Ovary (tissue), 9 donors: ENCODE measurements around the gene THADA. TPM values are rescaled to one million over a fixed set of nuclear protein-coding genes. Genes with fewer than 3 reads are reported as not detected.

Experiments used
- DNase-seq, 5 donors: peaks; one replicate each; pipeline ENCODE4 v3.0.0-alpha.2; 2019 to 2020
- H3K27ac ChIP-seq, 2 donors: fragments of 200-600 bp; one replicate each; pipeline versions ENCODE4 v1.5.1 to v1.8.0; 2019 to 2022
- H3K27me3 ChIP-seq: fragments of 200-600 bp; one replicate; pipeline ENCODE4 v1.8.0; 2022
- H3K36me3 ChIP-seq: fragments of 200-600 bp; sonication (generic); one replicate; pipeline ENCODE4 v1.5.1; 2019
- H3K4me1 ChIP-seq: one replicate; pipeline ENCODE4 v1.8.1; 2013; ENCODE audit warnings: mild to moderate bottlenecking, moderate library complexity; ENCODE audit not compliant: insufficient read depth
- H3K4me3 ChIP-seq: fragments of 200-600 bp; sonication (generic); one replicate; pipeline ENCODE4 v1.5.1; 2017
- H3K9me3 ChIP-seq, 2 donors: fragments of 200-600 bp in 1 of 2; sonication (generic) in 1 of 2; one replicate each; pipeline versions ENCODE4 v1.5.1 to v1.8.1; 2013 to 2019; ENCODE audit warnings: mild to moderate bottlenecking in 1 of 2, moderate library complexity in 1 of 2
- CTCF ChIP-seq, 3 donors: fragments of 450-650 bp in 2 of 3; fragments of 200-600 bp in 1 of 3; IDR thresholded peaks; one replicate each; pipeline versions ENCODE4 v1.5.1 to v1.8.0; 2016 to 2022; ENCODE audit warnings: antibody characterized with exemption in 3 of 3, mild to moderate bottlenecking in 1 of 3
- EP300 ChIP-seq: sonication (generic); formaldehyde crosslinking; IDR thresholded peaks from one replicate; pipeline ENCODE4 v1.6.1; 2017; ENCODE audit warnings: antibody characterized with exemption
- POLR2A ChIP-seq: fragments of 450-650 bp; IDR thresholded peaks from one replicate; pipeline ENCODE4 v1.6.1; 2017; ENCODE audit warnings: antibody characterized with exemption, mild to moderate bottlenecking, moderate library complexity
- WGBS, 3 donors: extraction: QIAGEN DNeasy Blood & Tissue Kit in 1 of 3; methylation state at CpG; one replicate each; pipeline versions ENCODE4 v1.1.5 to v1.1.7; 2013 to 2017; 5-methylcytosine and 5-hydroxymethylcytosine counted together
- intact Hi-C, 4 donors: fragments of 100-400 bp; cut with DNase I; formaldehyde crosslinking; loops; one replicate each; pipeline versions ENCODE4 v1.11.0 to v1.15.1; 2022 to 2023
- polyA plus RNA-seq, 2 donors: library from polyadenylated mRNA; stranded (reverse); fragments of 200-250 nt in 1 of 2; fragments of 350-450 nt in 1 of 2; fragmentation: Illumina TruSeq in 1 of 2; extraction: RNeasy Lipid Tissue Mini Kit (QIAGEN cat#74804) in 1 of 2; gene quantifications; one replicate each; pipeline ENCODE4 v1.2.3, GENCODE V29; 2013 to 2014
- total RNA-seq, 7 donors: library from RNA; depleted of rRNA in 2 of 7; stranded (reverse); fragments of >200 nt in 2 of 7; fragmentation: NEBNext Ultra II Directional in 3 of 7; extraction: Animal tissue kit (Norgen Biotek cat#: 25700) in 3 of 7; gene quantifications; one replicate each; pipeline versions ENCODE4 v1.1.0 to v1.2.4, GENCODE V29; 2016 to 2023
- donor health status: DM: no; HTN: no; CAD: no; lungs with moderate emphysema.
- donor health status: DM: no; HTN: no; CAD: no.
- donor health status: Bipolar disorder and iron deficiency.
- donor health status: DM: yes; HTN: yes; CAD: no.
- donor health status: DM: no; HTN: no; CAD: no.
- donor health status: DM: yes; HTN: yes; CAD: no.

THADA gene
- total and polyA plus RNA-seq, 9 donors, result 14.0 to 46.8 (median 28.6) TPM

- no peak for TF ChIP-seq CTCF (IDR thresholded peaks at IDR 0.05)
- TF ChIP-seq POLR2A, result no peak
- intact Hi-C loops, result no loop called here
- H3K4me1 ChIP-seq, result peaks cover 5% of the 10 kb centered on the region
- no peaks in the 10 kb centered on the region for H3K27me3 ChIP-seq
- no peak for DNase-seq
- no peaks in the 10 kb centered on the region for H3K9me3 ChIP-seq
- WGBS, 3 donors, result 71 to 81% (median 79%) methylated on average over 2 of the region's 2 CpGs
- no peaks in the 10 kb centered on the region for H3K36me3 ChIP-seq
- H3K4me3 ChIP-seq, result no peak overlapping the region
- no peak overlapping the region for H3K27ac ChIP-seq
Measured at GRCh38 chr2:43361286-43361685, 234.6 kb downstream of the THADA start.

DNA sequence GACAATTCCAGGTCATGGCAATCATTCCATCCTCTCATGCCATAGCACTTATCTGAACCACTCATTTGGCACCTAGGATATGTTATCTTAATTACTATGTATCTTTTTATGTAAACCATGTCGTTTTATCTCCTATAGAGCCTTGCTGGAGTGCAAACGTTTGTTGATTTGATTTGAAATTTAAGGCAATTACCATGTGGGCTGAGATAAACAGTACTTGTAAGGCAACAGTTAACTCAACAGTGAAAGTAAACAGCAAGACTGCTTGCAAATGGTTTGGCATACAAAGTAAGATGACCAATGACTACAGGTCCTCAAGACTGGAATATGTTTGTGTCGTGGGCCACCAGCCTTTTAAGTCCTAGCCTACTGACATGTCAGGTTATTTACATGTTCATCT is 235.7 kb downstream of the THADA start:
- H3K9me3 ChIP-seq, result no peaks in the 10 kb centered on the region
- peaks cover 5% of the 10 kb centered on the region for H3K4me1 ChIP-seq
- H3K36me3 ChIP-seq, result no peaks in the 10 kb centered on the region
- TF ChIP-seq POLR2A (no peak), CTCF (IDR thresholded peaks at IDR 0.05) (no peak), EP300 (no peak)
- H3K4me3 ChIP-seq, result no peak overlapping the region
- H3K27ac ChIP-seq, result no peak overlapping the region
- 67 to 79% (median 75%) methylated on average over 3 of the region's 3 CpGs for WGBS, 3 donors
- no peaks in the 10 kb centered on the region for H3K27me3 ChIP-seq
- no peak for DNase-seq
- intact Hi-C loops, result no loop called here

DNA sequence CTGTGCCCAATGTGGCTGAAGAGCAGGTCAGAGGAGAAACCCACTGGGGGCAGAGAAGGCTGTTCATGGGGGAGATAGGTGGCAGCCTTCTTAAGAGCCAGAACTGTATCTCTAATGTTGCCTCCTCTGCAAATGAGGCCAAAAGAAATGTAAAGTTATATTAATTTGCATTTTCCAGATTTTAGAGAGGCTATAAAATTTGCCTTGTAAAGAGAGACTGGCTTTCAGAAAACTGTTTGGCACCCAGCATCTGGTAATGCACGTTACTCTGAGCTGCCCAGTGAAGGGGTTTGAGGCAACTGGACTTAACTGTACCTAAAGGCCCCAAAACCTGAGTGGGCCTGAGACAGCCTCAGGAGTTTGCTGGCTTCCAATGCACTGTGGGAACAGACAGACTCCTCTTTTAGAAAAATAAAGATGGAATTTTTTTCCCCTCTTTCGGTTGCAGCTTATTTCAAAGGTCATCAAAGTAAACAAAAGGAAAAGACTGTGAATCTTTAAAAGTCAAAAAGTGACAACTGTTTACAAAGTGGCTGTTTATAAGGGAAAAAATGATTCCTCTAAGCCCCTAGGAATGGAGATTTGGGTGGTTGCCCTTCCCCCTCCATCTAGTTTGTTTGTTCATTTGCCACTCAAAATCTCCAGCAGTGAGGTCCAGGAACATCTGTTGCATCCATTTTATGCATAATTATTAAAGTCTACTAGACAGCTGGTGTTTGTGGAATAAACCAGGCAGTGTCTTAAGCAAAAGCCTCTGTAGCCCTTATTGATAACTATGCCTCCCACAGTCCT is 237.2 kb downstream of the THADA start:
- TF ChIP-seq CTCF (IDR thresholded peaks at IDR 0.05), result no peak
- TF ChIP-seq EP300, result no peak
- no peak for TF ChIP-seq POLR2A
- H3K9me3 ChIP-seq, result no peaks in the 10 kb centered on the region
- H3K36me3 ChIP-seq, result no peaks in the 10 kb centered on the region
- H3K27ac ChIP-seq, result no peak overlapping the region
- no peak overlapping the region for H3K4me3 ChIP-seq
- 54 to 66% (median 61%) methylated on average over 2 of the region's 2 CpGs for WGBS, 3 donors
- peaks cover 5% of the 10 kb centered on the region for H3K4me1 ChIP-seq
- no peaks in the 10 kb centered on the region for H3K27me3 ChIP-seq
- no peak for DNase-seq
- intact Hi-C loops, result no loop called here

DNA sequence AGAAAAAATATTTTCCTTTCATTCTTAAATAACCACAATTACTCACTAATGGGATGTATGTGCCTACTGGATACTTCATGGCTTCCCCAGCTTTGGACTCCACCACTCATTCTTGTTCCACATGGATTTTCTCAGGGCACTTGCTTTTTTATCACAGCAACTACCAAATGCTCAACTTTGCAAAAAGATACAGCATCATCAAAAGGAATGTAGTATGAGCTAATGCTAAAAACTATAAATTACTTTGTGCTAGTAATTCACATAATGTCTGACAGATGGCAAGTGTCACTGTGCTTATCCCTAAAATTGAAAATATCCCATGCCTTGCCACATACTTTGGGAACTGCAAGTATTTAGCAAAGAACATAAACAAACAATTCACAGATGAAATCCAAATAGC is 239.1 kb downstream of the THADA start:
- TF ChIP-seq CTCF (IDR thresholded peaks at IDR 0.05) (no peak), EP300 (no peak), POLR2A (no peak)
- H3K36me3 ChIP-seq, result no peaks in the 10 kb centered on the region
- no peaks in the 10 kb centered on the region for H3K9me3 ChIP-seq
- peaks cover 5% of the 10 kb centered on the region for H3K4me1 ChIP-seq
- no peak overlapping the region for H3K4me3 ChIP-seq
- H3K27me3 ChIP-seq, result no peaks in the 10 kb centered on the region
- intact Hi-C loops, result no loop called here
- H3K27ac ChIP-seq, result no peak overlapping the region
- DNase-seq, result no peak
